SK-N-SH (cell line): ENCODE results near the gene REEP3. TPM values are rescaled to one million over a fixed set of nuclear protein-coding genes. Genes with fewer than 3 reads are reported as not detected.

ENCODE experiments used
- CHD2 ChIP-seq: fragments of 150-350 bp; IDR thresholded peaks from 2 replicates; pipeline ENCODE4 v1.6.1; 2018; ENCODE audit warnings: low read length; ENCODE audit not compliant: partially characterized antibody
- ELF1 ChIP-seq: IDR thresholded peaks from 2 replicates; pipeline ENCODE4 v1.4.0; 2012
- EP300 ChIP-seq, 2 experiments: IDR thresholded peaks; 2 replicates each; pipeline versions ENCODE4 v1.4.0 to v1.6.1; 2012; ENCODE audit warnings: borderline replicate concordance in 1 of 2, low read depth in 1 of 2, low read length in 1 of 2
- FOXJ3 ChIP-seq: sonication (generic); formaldehyde crosslinking; IDR thresholded peaks from 2 replicates; pipeline ENCODE4 v1.5.1; 2020; ENCODE audit warnings: mild to moderate bottlenecking, missing genetic modification reagents
- GATA2 ChIP-seq: sonication (generic); formaldehyde crosslinking; IDR thresholded peaks from 2 replicates; pipeline ENCODE4 v1.5.0; 2020; ENCODE audit warnings: mild to moderate bottlenecking, missing genetic modification reagents
- IRF3 ChIP-seq: fragments of 150-350 bp; IDR thresholded peaks from 2 replicates; pipeline ENCODE4 v1.6.1; 2016; ENCODE audit warnings: mild to moderate bottlenecking, low read depth, low read length
- MEF2A ChIP-seq: IDR thresholded peaks from 2 replicates; pipeline ENCODE4 v1.4.0; 2012; ENCODE audit warnings: low read depth, borderline replicate concordance
- POLR2AphosphoS5 ChIP-seq: IDR thresholded peaks from 2 replicates; pipeline ENCODE4 v1.6.1; 2012; ENCODE audit warnings: low read depth, low read length
- RAD21 ChIP-seq: IDR thresholded peaks from 2 replicates; pipeline ENCODE4 v1.6.1; 2012; ENCODE audit warnings: mild to moderate bottlenecking, low read length
- REST ChIP-seq: IDR thresholded peaks from 2 replicates; pipeline ENCODE4 v1.6.1; 2012; ENCODE audit warnings: mild to moderate bottlenecking, low read depth, low read length, moderate library complexity
- RXRA ChIP-seq: IDR thresholded peaks from 2 replicates; pipeline ENCODE4 v1.4.0; 2012; ENCODE audit warnings: low read depth, mild to moderate bottlenecking, borderline replicate concordance
- SIN3A ChIP-seq: IDR thresholded peaks from 2 replicates; pipeline ENCODE4 v1.6.1; 2012; ENCODE audit warnings: low read depth, mild to moderate bottlenecking, low read length, moderate library complexity, borderline replicate concordance
- TAF1 ChIP-seq: IDR thresholded peaks from 2 replicates; pipeline ENCODE4 v1.6.1; 2012; ENCODE audit warnings: low read depth, mild to moderate bottlenecking, low read length, moderate library complexity, borderline replicate concordance
- USF1 ChIP-seq: IDR thresholded peaks from 2 replicates; pipeline ENCODE4 v1.4.0; 2012; ENCODE audit warnings: low read depth, borderline replicate concordance
- USF2 ChIP-seq: fragments of 150-350 bp; IDR thresholded peaks from 2 replicates; pipeline ENCODE4 v1.6.1; 2017; ENCODE audit warnings: antibody characterized with exemption, low read length, low read depth, borderline replicate concordance
- polyA plus RNA-seq, 3 experiments: library from polyadenylated mRNA; depleted of rRNA; stranded (reverse); fragments of >200 nt; gene quantifications; 2 replicates each; pipeline ENCODE4 v1.2.3, GENCODE V29; 2012

REEP3 gene
- polyA plus RNA-seq, 1 of the 3 experiments (the other 2 are of a cell fraction) = 7.6 TPM

- TF ChIP-seq USF1 (no peak), IRF3 (no peak), REST (no peak), CHD2 (peak; percentile 46), TAF1 (peak; percentile 28; the same call in 1 of the 2 replicates), ELF1 (no peak), GATA2 (CRISPR knock-in tag) (peak; percentile 44; the same call in 1 of the 2 replicates), POLR2AphosphoS5 (peak; percentile 13; the same call in 1 of the 2 replicates), MEF2A (no peak), EP300 (IDR thresholded peaks at IDR 0.05; ENCODE audit: borderline replicate concordance in 1 of 2, low read depth in 1 of 2, low read length in 1 of 2) (peak; percentile 8 to 71; a peak in 1 of 4 replicates), USF2 (no peak), SIN3A (no peak; the same call in 1 of the 2 replicates), RXRA (no peak), RAD21 (no peak), FOXJ3 (peak; percentile 54)
- TF ChIP-seq, all 33 proteins: peak for 12
Measured at GRCh38 chr10:63630085-63630930, 109.1 kb downstream of the REEP3 start (continued).
